Breast epithelium (tissue), 4 donors: ENCODE data around the gene PTGFRN. TPM values are rescaled to one million over a fixed set of nuclear protein-coding genes. Genes with fewer than 3 reads are reported as not detected.

ENCODE experiments used
- DNase-seq, 2 donors: peaks; one replicate each; pipeline ENCODE4 v3.0.0-alpha.2; 2019; ENCODE audit warnings: low spot score in 2 of 2
- H3K27ac ChIP-seq, 2 donors: fragments of 200-600 bp; sonication (generic) in 1 of 2; one replicate each; pipeline ENCODE4 v1.5.1; 2016 to 2019; ENCODE audit warnings: mild to moderate bottlenecking in 1 of 2
- H3K27me3 ChIP-seq, 2 donors: fragments of 200-600 bp; sonication (generic) in 1 of 2; one replicate each; pipeline versions ENCODE4 v1.5.1 to v1.6.0; 2017 to 2019; ENCODE audit warnings: control low read depth in 1 of 2, mild to moderate bottlenecking in 1 of 2
- H3K36me3 ChIP-seq: fragments of 200-600 bp; one replicate; pipeline ENCODE4 v1.5.1; 2019
- H3K4me1 ChIP-seq, 2 donors: fragments of 200-600 bp; sonication (generic); one replicate each; pipeline ENCODE4 v1.5.1; 2016 to 2019; ENCODE audit warnings: control low read depth in 1 of 2
- H3K4me3 ChIP-seq, 3 donors: fragments of 200-600 bp; sonication (generic); 1 replicate in 2 of 3; 2 replicates in 1 of 3; pipeline ENCODE4 v1.5.1; 2016 to 2019; ENCODE audit warnings: mild to moderate bottlenecking in 3 of 3, moderate library complexity in 2 of 3
- H3K9me3 ChIP-seq, 2 donors: fragments of 200-600 bp; sonication (generic) in 1 of 2; one replicate each; pipeline ENCODE4 v1.5.1; 2016 to 2019; ENCODE audit warnings: control low read depth in 1 of 2
- CTCF ChIP-seq, 3 donors: fragments of 450-650 bp; IDR thresholded peaks; one replicate each; pipeline ENCODE4 v1.5.1; 2016 to 2017; ENCODE audit warnings: antibody characterized with exemption in 3 of 3, mild to moderate bottlenecking in 3 of 3, moderate library complexity in 3 of 3
- POLR2A ChIP-seq: fragments of 450-650 bp; IDR thresholded peaks from one replicate; pipeline ENCODE4 v1.6.1; 2016; ENCODE audit warnings: antibody characterized with exemption, mild to moderate bottlenecking, moderate library complexity
- POLR2AphosphoS5 ChIP-seq, 3 donors: sonication (generic); formaldehyde crosslinking; IDR thresholded peaks; one replicate each; pipeline ENCODE4 v1.6.1; 2017; ENCODE audit warnings: antibody characterized with exemption in 3 of 3
- intact Hi-C: fragments of 100-400 bp; cut with DNase I; formaldehyde crosslinking; loops from one replicate; pipeline ENCODE4 v1.15.1; 2023; ENCODE audit warnings: low total_unique reads
- total RNA-seq, 3 donors: library from RNA; depleted of rRNA; stranded (reverse); fragments of >200 nt; gene quantifications; one replicate each; pipeline ENCODE4 v1.1.0, GENCODE V29; 2016

PTGFRN gene
- total RNA-seq, 3 donors from 2014 or later, result 10.6 to 30.8 (median 24.3) TPM

GRCh38 chr1:117017062-117017461, 107.3 kb downstream of the PTGFRN start:
- no peak for DNase-seq
- no peaks in the 10 kb centered on the region for H3K27me3 ChIP-seq
- no peak overlapping the region for H3K27ac ChIP-seq
- H3K36me3 ChIP-seq, result no peaks in the 10 kb centered on the region
- TF ChIP-seq POLR2A (no peak), POLR2AphosphoS5 (IDR thresholded peaks at IDR 0.05) (no peak), CTCF (IDR thresholded peaks at IDR 0.05) (no peak)
- no peaks in the 10 kb centered on the region for H3K9me3 ChIP-seq
- no peak overlapping the region for H3K4me3 ChIP-seq
- intact Hi-C loops, result no loop called here
- H3K4me1 ChIP-seq, result no peaks in the 10 kb centered on the region

GRCh38 chr1:117017648-117018047, 107.9 kb downstream of the PTGFRN start:
- Histone ChIP-seq H3K9me3 (no peaks in the 10 kb centered on the region), H3K4me1 (no peaks in the 10 kb centered on the region), H3K36me3 (no peaks in the 10 kb centered on the region), H3K27ac (no peak overlapping the region), H3K27me3 (no peaks in the 10 kb centered on the region), H3K4me3 (no peak overlapping the region)
- no peak for DNase-seq
- intact Hi-C loops, result no loop called here
- TF ChIP-seq CTCF (IDR thresholded peaks at IDR 0.05) (no peak), POLR2A (no peak), POLR2AphosphoS5 (IDR thresholded peaks at IDR 0.05) (no peak)

GRCh38 chr1:117020526-117021156, 110.9 kb downstream of the PTGFRN start:
- no peaks in the 10 kb centered on the region for H3K9me3 ChIP-seq
- intact Hi-C loops, result no loop called here
- TF ChIP-seq POLR2AphosphoS5 (IDR thresholded peaks at IDR 0.05) (no peak), POLR2A (no peak), CTCF (IDR thresholded peaks at IDR 0.05) (no peak)

GRCh38 chr1:117022114-117022513, 112.4 kb downstream of the PTGFRN start:
- Histone ChIP-seq H3K4me3 (no peak overlapping the region), H3K9me3 (no peaks in the 10 kb centered on the region), H3K27ac (no peak overlapping the region), H3K4me1 (no peaks in the 10 kb centered on the region), H3K36me3 (no peaks in the 10 kb centered on the region), H3K27me3 (no peaks in the 10 kb centered on the region)
- no peak for DNase-seq
- intact Hi-C loops, result no loop called here
- TF ChIP-seq POLR2AphosphoS5 (IDR thresholded peaks at IDR 0.05), result no peak
- no peak for TF ChIP-seq POLR2A
- TF ChIP-seq CTCF (IDR thresholded peaks at IDR 0.05), result no peak

More at GRCh38 chr1:117020526-117021156, 110.9 kb downstream of the PTGFRN start:
- Histone ChIP-seq H3K4me1 (no peaks in the 10 kb centered on the region), H3K36me3 (no peaks in the 10 kb centered on the region), H3K27me3 (no peaks in the 10 kb centered on the region), H3K27ac (no peak overlapping the region), H3K4me3 (no peak overlapping the region)
- no peak for DNase-seq

GRCh38 chr1:117025568-117025967, 115.9 kb downstream of the PTGFRN start:
- DNase-seq, result no peak
- no peak overlapping the region for H3K27ac ChIP-seq
- no peaks in the 10 kb centered on the region for H3K27me3 ChIP-seq
- no peaks in the 10 kb centered on the region for H3K9me3 ChIP-seq
- H3K4me1 ChIP-seq, result no peaks in the 10 kb centered on the region
- no peak for TF ChIP-seq POLR2AphosphoS5 (IDR thresholded peaks at IDR 0.05)
- no peak overlapping the region for H3K4me3 ChIP-seq
- intact Hi-C loops, result no loop called here
- H3K36me3 ChIP-seq, result no peaks in the 10 kb centered on the region
